ENCODE data around the gene RNF10.
"Not testable (repeated sequence)": the region's sequence is repeated elsewhere in the genome, so short reads cannot be mapped to it uniquely, and the experiment has no call there.

The RNF10 gene

GRCh38 chr12:120534203-120534702 lies at the start of gene RNF10:
Gene RNF10, plus strand, starts transcription at chr12:120534356. Its CDS starts 456 bp downstream, at chr12:120534812.
- DNase-seq: peak; percentile 70

GRCh38 chr12:120485961-120486881 lies 47.9 kb upstream of the RNF10 start:
- DNase-seq: no peak

- not testable (repeated sequence) for DNase-seq
Observed at GRCh38 chr12:120487552-120487951, 46.6 kb upstream of the RNF10 start.

GRCh38 chr12:120488057-120488640 lies 46.0 kb upstream of the RNF10 start:
- DNase-seq: no peak

- DNase-seq: no peak
Observed at GRCh38 chr12:120489018-120489417, 45.1 kb upstream of the RNF10 start.

- no peak for DNase-seq
Observed at GRCh38 chr12:120490325-120490724, 43.8 kb upstream of the RNF10 start.

- DNase-seq: no peak
Observed at GRCh38 chr12:120490833-120491512, 43.2 kb upstream of the RNF10 start.

GRCh38 chr12:120495186-120495730 lies 38.9 kb upstream of the RNF10 start:
- peak; percentile 3 for DNase-seq

- DNase-seq: peak; percentile 98
Observed at GRCh38 chr12:120495731-120496412, 38.3 kb upstream of the RNF10 start, which contains the start of gene DYNLL1. Gene DYNLL1, plus strand, starts transcription at chr12:120496113. Its CDS starts 309 bp downstream, at chr12:120496422.

GRCh38 chr12:120496413-120497340 lies 37.5 kb upstream of the RNF10 start:
- peak; percentile 57 for DNase-seq

GRCh38 chr12:120497524-120498150 lies 36.5 kb upstream of the RNF10 start:
- DNase-seq: no peak

- no peak for DNase-seq
Observed at GRCh38 chr12:120498870-120499515, 35.2 kb upstream of the RNF10 start.

GRCh38 chr12:120500581-120500980 lies 33.6 kb upstream of the RNF10 start:
- DNase-seq: no peak

GRCh38 chr12:120504587-120504986 lies 29.6 kb upstream of the RNF10 start:
- DNase-seq: no peak

- no peak for DNase-seq
Observed at GRCh38 chr12:120508537-120508936, 25.6 kb upstream of the RNF10 start.

GRCh38 chr12:120514002-120514401 lies 20.2 kb upstream of the RNF10 start:
- DNase-seq: no peak

GRCh38 chr12:120515496-120515895 lies 18.7 kb upstream of the RNF10 start:
- DNase-seq: no peak

GRCh38 chr12:120519324-120519723 lies 14.8 kb upstream of the RNF10 start:
- DNase-seq: not testable (repeated sequence)

GRCh38 chr12:120522568-120522967 lies 11.6 kb upstream of the RNF10 start:
- DNase-seq: no peak

- peak; percentile 79 for DNase-seq
Observed at GRCh38 chr12:120528861-120529525, 5.2 kb upstream of the RNF10 start, which contains the start of gene COQ5. Gene COQ5, minus strand, starts transcription at chr12:120529158. Its CDS starts 17 bp downstream, at chr12:120529141.
